ENCODE data around the gene TPTE2.
"Not testable (repeated sequence)": the region's sequence is repeated elsewhere in the genome, so short reads cannot be mapped to it uniquely, and the experiment has no call there.

Gene TPTE2

DNA sequence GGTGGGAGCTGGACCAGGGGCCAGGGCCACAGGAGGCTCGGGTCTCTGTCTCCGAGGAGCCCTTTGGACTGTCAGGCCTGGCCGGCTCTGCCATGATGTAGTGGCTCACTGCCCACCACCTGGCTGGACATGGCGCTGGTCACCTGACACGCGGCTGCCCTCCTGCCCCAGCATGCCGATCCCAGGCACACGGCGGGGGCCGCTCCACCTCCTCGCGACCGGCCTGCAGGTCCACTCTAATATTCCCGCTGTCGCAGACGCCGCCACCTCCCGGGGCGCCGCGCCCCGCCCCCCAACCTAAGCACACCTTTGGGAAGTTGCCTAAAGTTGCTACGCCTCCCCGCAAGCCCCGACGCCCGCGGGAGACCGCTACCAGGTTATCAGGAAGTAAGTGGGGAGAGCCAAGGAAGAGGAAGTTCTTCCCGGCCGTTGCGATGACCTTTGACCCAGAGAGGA lies at the start of gene TPTE2:
Gene TPTE2 (minus strand): TSS at position 406 of the 456 bp plus-strand sequence. CDS start 58,298 bp downstream, outside the sequence.
- peaks cover 36% of the 10 kb centered on the region for H3K9me3 ChIP-seq (ENCODE audit: insufficient read depth, low read depth, low read length)
- H3K36me3 ChIP-seq (ENCODE audit: insufficient read depth, low read depth, low read length); H3K4me1 ChIP-seq (ENCODE audit: insufficient read depth, low read length); H3K27ac ChIP-seq (ENCODE audit: low read length); H3K27me3 ChIP-seq (ENCODE audit: insufficient read depth, low read length); H3K9ac ChIP-seq (ENCODE audit: low read depth, low read length); H3K4me3 ChIP-seq (ENCODE audit: low read length): not testable (repeated sequence)

DNA sequence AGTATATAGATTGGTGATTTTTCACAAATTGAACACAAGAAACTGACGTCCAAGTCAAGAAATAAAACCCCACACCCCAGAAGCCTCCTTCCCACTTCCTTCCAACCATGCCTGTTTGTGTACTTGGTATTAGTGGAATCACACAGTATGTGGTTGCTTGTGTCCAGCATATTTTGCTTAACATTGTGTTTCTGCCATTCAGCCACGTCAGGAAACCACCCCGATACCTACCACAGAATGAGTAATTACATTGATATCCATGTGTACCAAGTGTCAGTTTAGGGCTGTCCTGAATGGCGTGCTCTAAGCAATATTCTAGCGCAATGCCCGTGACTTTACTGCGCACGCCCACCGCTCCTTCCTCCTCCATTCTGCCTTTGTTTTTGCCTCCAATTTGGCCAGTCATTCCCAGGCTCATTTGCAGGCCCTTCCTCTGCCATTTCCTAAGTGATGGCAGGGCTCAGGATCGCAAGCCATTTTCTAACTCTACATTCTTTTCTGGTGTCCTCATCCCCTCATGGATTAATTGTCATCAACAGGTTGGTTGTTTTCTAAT lies 46.3 kb upstream of the TPTE2 start:
- H3K27me3 ChIP-seq (ENCODE audit: insufficient read depth, low read length) = peaks cover 14% of the 10 kb centered on the region
- H3K9ac ChIP-seq (ENCODE audit: low read depth, low read length) = no peak overlapping the region
- H3K27ac ChIP-seq (ENCODE audit: low read length) = no peak overlapping the region
- peaks cover 12% of the 10 kb centered on the region for H3K9me3 ChIP-seq (ENCODE audit: insufficient read depth, low read depth, low read length)
- H3K4me1 ChIP-seq (ENCODE audit: insufficient read depth, low read length) = no peaks in the 10 kb centered on the region
- H3K4me3 ChIP-seq (ENCODE audit: low read length) = no peak overlapping the region
- H3K36me3 ChIP-seq (ENCODE audit: insufficient read depth, low read depth, low read length) = no peaks in the 10 kb centered on the region

DNA sequence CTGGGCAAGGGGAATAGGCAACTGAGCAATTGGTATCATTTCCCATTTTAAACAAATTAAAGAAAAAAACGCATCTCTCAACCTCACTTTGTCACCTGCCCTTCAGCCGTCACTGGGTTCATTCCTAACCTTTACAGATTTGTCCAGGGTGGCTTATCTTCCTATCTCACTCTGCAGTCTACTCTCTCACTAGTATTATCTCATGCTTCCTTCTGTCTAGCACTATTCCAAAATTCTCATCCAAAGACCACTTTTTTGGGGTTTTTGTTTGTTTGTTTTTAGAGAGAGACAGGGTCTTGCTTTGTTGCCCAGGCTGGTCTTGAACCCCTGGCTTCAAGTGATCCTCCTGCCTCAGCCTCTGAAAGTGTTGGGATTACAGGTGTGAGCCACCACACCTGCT lies 45.4 kb upstream of the TPTE2 start:
- Histone ChIP-seq H3K4me1 (ENCODE audit: insufficient read depth, low read length) (no peaks in the 10 kb centered on the region), H3K27me3 (ENCODE audit: insufficient read depth, low read length) (peaks cover 23% of the 10 kb centered on the region), H3K4me3 (ENCODE audit: low read length) (no peak overlapping the region), H3K9ac (ENCODE audit: low read depth, low read length) (no peak overlapping the region), H3K27ac (ENCODE audit: low read length) (no peak overlapping the region), H3K36me3 (ENCODE audit: insufficient read depth, low read depth, low read length) (no peaks in the 10 kb centered on the region), H3K9me3 (ENCODE audit: insufficient read depth, low read depth, low read length) (peaks cover 12% of the 10 kb centered on the region)

DNA sequence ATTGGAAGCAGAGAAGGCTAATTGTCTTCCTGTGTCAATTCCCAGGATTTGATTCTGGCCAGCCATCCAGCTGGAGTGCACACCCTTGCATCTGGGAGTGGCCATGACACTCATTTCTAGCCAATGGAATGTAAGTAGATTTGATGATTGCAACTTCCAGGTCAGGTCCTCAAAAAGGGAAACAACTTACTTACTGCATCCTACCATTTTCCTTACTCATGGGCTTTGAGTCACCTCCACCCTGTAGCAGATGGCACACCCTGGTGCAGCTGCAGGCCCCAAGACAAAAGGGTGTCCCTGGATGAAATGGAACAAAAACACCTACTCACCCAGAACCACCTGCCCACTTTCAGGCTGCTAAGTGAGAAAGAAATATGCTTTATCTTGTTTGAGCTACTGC lies 44.8 kb upstream of the TPTE2 start:
- H3K27ac ChIP-seq (ENCODE audit: low read length) = no peak overlapping the region
- no peaks in the 10 kb centered on the region for H3K36me3 ChIP-seq (ENCODE audit: insufficient read depth, low read depth, low read length)
- no peaks in the 10 kb centered on the region for H3K4me1 ChIP-seq (ENCODE audit: insufficient read depth, low read length)
- peaks cover 29% of the 10 kb centered on the region for H3K27me3 ChIP-seq (ENCODE audit: insufficient read depth, low read length)
- H3K9ac ChIP-seq (ENCODE audit: low read depth, low read length) = no peak overlapping the region
- H3K4me3 ChIP-seq (ENCODE audit: low read length) = no peak overlapping the region
- H3K9me3 ChIP-seq (ENCODE audit: insufficient read depth, low read depth, low read length) = peaks cover 12% of the 10 kb centered on the region

DNA sequence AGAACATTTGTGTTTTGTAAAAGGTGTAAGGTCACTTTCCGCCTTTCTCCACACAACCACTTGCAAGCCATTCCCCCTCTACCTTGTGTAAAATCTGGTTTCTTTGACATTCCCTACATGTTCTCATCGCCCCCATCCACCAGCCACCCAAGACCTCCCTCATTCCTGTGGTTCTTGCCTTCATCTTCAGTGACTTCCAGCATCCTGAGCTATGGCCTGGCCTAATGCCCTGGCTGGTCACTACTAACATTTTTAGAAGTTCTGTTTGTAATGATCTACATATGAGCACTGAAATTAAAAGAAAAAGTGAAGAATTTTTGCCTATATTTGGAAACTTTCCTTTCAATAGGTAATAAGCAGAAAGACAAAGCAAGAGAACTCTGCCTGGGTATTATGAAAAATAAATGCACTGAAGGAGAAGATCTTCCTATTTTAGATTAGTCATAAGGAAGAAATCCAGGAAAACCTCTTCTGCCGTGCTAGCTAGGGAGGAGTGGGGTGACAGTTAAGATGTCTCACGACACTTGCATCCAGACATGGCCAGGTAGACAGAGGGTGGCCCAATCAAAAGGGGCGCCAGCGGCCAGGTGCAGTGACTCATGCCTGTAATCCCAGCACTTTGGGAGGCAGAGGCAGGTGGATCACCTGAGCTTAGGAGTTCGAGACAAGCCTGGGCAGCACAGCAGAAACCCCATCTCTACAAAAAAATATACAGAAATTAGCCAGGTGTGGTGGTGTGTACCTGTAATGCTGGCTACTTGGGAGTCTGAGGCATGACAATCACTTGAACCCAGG lies 44.0 kb upstream of the TPTE2 start:
- Histone ChIP-seq H3K9me3 (ENCODE audit: insufficient read depth, low read depth, low read length) (peaks cover 12% of the 10 kb centered on the region), H3K9ac (ENCODE audit: low read depth, low read length) (no peak overlapping the region), H3K4me3 (ENCODE audit: low read length) (no peak overlapping the region), H3K27ac (ENCODE audit: low read length) (no peak overlapping the region), H3K4me1 (ENCODE audit: insufficient read depth, low read length) (no peaks in the 10 kb centered on the region), H3K36me3 (ENCODE audit: insufficient read depth, low read depth, low read length) (no peaks in the 10 kb centered on the region), H3K27me3 (ENCODE audit: insufficient read depth, low read length) (peaks cover 31% of the 10 kb centered on the region)

DNA sequence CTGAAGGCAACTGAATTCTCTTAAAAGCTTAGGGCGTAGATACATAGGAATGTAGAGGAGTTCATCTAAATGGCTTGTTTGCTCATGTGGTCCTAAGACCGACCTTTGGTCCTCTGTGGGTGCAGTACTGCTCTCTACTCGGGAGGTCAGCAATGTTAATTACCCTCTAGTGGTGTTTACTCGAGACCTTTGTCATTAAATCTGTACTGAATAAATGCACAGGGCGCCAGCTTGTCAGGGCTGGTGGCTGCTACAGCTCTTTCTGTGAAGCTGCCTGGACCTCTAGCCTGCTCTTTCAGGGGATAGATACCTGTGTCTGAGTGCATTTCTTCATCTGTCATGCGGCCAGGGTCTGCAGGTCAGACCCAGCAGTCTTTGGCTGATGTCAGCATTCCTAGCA lies 43.0 kb upstream of the TPTE2 start:
- Histone ChIP-seq H3K9ac (ENCODE audit: low read depth, low read length) (no peak overlapping the region), H3K4me3 (ENCODE audit: low read length) (no peak overlapping the region), H3K36me3 (ENCODE audit: insufficient read depth, low read depth, low read length) (no peaks in the 10 kb centered on the region), H3K4me1 (ENCODE audit: insufficient read depth, low read length) (no peaks in the 10 kb centered on the region), H3K27me3 (ENCODE audit: insufficient read depth, low read length) (peaks cover 31% of the 10 kb centered on the region), H3K9me3 (ENCODE audit: insufficient read depth, low read depth, low read length) (peaks cover 10% of the 10 kb centered on the region), H3K27ac (ENCODE audit: low read length) (no peak overlapping the region)

DNA sequence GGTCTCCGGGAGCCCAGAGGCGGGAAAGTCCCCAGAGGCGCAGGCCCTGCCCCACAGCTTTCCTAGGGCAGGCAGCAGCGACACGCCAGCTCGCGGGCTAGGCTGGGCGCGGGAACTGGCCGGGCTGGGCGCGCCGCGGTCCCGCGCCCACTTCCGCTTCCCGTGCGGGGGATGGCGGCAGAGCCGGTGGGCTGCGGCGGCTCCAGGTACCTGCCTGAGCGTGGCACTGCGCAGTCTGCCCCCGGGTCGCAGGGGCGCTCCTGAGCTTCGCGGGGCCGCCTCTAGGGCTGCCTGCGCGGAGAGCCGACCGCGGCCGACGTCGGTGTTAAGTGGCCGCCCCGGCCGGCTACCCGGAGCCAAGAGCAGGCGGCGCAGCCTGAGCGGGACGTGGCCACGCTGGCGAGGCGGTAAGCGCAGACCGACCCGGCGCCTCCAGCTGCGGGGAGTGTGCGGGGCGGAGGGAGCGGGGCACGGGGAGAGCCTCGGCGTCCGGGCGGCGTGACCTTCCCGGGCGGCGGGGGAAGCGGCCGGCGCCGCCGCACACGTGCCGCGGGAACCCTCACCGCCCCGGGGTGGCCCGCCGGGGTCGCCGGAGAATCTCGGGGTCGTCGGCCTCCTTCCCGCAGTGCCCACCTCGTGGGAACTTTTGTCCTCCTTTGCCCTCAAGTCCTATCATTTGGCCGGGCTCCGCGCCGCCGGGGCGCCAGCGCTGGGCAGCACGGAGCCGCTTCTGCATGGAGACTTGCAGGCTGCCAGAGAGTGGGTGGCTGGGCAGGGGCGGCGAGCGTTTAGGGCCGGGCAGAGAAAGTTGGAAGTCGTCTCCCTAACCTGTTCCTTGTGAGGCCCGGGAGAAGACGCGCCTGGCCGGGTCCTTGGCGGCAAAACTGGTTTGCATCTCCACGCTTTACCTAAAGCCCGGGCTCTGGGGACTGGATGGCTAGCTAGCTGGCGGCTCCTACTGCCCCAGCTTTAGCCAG lies 40.7 kb upstream of the TPTE2 start:
- Histone ChIP-seq H3K27me3 (ENCODE audit: insufficient read depth, low read length) (peaks cover 31% of the 10 kb centered on the region), H3K4me1 (ENCODE audit: insufficient read depth, low read length) (no peaks in the 10 kb centered on the region), H3K27ac (ENCODE audit: low read length) (no peak overlapping the region), H3K9ac (ENCODE audit: low read depth, low read length) (peak overlapping the region; percentile 63; the same call in 1 of the 2 replicates), H3K36me3 (ENCODE audit: insufficient read depth, low read depth, low read length) (no peaks in the 10 kb centered on the region), H3K9me3 (ENCODE audit: insufficient read depth, low read depth, low read length) (peaks cover 8% of the 10 kb centered on the region), H3K4me3 (ENCODE audit: low read length) (peak overlapping the region; percentile 64; the same call in 1 of the 2 replicates)

DNA sequence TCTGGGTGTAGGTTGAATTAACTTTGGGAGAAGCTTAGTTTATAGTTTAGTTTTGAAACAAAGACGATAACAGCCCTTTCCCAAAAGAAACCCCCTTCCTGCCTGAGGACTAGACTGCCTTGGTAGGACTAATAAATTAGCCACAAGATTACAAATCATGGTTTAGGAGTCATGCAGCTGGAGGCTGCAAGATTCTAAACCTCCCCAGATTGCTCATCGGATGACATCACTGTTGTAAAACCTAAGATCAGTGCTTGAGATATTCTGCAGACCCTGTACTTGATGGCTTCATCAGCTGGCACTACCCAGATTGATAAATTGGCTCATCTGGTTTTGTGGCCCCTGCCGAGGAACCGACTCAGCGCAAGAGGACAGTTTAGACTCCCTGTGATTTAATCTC lies 36.2 kb upstream of the TPTE2 start:
- Histone ChIP-seq H3K9me3 (ENCODE audit: insufficient read depth, low read depth, low read length) (no peaks in the 10 kb centered on the region; the same call in 1 of the 2 replicates), H3K27me3 (ENCODE audit: insufficient read depth, low read length) (peaks cover 16% of the 10 kb centered on the region), H3K9ac (ENCODE audit: low read depth, low read length) (no peak overlapping the region), H3K4me1 (ENCODE audit: insufficient read depth, low read length) (no peaks in the 10 kb centered on the region), H3K4me3 (ENCODE audit: low read length) (no peak overlapping the region), H3K36me3 (ENCODE audit: insufficient read depth, low read depth, low read length) (no peaks in the 10 kb centered on the region), H3K27ac (ENCODE audit: low read length) (no peak overlapping the region)

DNA sequence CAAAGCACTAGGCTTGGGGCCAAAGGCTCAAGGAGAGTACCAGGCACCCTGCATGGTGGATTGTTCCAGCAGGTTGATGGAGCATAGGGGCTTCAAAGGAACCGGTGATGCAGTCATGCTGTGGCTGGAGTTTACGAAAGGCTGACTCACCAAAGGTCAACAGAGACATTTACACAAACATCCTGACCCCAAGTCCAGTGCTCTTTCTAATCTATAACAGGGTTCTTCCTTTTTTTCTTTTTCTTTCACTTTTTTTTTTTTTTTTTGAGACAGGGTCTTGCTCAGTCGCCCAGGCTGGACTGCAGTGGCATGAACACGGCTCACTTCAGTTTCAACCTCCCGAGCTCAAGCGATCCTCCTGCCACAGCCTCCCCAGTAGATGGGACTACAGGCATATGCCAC lies 35.6 kb upstream of the TPTE2 start:
- no peak overlapping the region for H3K4me3 ChIP-seq (ENCODE audit: low read length)
- H3K27ac ChIP-seq (ENCODE audit: low read length) = no peak overlapping the region
- H3K9me3 ChIP-seq (ENCODE audit: insufficient read depth, low read depth, low read length) = no peaks in the 10 kb centered on the region; the same call in none of the 2 replicates
- no peaks in the 10 kb centered on the region for H3K4me1 ChIP-seq (ENCODE audit: insufficient read depth, low read length)
- no peaks in the 10 kb centered on the region for H3K36me3 ChIP-seq (ENCODE audit: insufficient read depth, low read depth, low read length)
- no peak overlapping the region for H3K9ac ChIP-seq (ENCODE audit: low read depth, low read length)
- peaks cover 10% of the 10 kb centered on the region for H3K27me3 ChIP-seq (ENCODE audit: insufficient read depth, low read length)

DNA sequence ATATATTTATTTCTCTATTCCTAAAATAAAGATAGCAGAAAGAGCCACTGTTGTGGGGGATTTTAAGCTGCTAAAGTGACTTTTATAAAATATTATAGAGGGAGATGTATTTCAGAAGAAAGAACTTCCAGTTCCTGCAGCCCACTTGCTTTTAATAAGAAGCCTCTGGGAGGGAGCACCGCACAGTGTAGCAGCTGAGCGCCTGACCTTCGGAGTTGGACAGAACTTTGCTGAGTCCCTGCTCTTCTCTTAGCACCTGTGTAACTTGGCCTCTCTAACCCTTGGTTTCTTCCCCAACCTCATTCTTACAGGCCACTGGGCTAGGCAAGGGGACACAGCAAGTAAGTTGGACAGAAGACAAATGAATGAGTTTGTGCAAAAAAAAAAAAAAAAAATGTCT lies 34.8 kb upstream of the TPTE2 start:
- Histone ChIP-seq H3K4me1 (ENCODE audit: insufficient read depth, low read length) (no peaks in the 10 kb centered on the region), H3K9me3 (ENCODE audit: insufficient read depth, low read depth, low read length) (no peaks in the 10 kb centered on the region; the same call in none of the 2 replicates), H3K4me3 (ENCODE audit: low read length) (no peak overlapping the region), H3K9ac (ENCODE audit: low read depth, low read length) (no peak overlapping the region), H3K36me3 (ENCODE audit: insufficient read depth, low read depth, low read length) (no peaks in the 10 kb centered on the region), H3K27ac (ENCODE audit: low read length) (no peak overlapping the region), H3K27me3 (ENCODE audit: insufficient read depth, low read length) (peaks cover 2% of the 10 kb centered on the region)

DNA sequence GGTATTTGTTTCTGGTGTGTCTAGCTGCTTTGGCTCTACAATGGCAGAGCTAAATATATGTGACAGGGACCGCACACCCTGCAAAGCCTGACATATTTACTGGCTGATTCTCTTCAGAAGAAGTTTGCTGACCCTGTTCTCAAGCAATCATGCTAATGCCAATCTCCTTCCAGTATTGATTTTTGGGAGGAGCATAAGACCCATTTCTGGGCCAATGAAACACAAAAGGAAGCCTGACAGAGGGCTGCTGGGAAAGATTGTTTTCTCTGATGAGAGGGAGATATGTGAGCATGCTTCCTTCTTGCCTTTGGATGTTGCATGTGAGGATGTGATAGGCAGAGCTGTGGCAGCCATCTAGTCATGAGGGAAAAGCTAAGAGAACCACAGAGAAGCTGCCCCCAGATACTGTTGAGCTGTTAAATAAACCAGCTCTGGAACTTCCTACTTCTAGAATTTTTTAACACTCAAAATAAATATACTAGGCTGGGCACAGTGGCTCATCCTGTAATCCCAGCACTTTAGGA lies 31.4 kb upstream of the TPTE2 start:
- H3K9me3 ChIP-seq (ENCODE audit: insufficient read depth, low read depth, low read length) = no peaks in the 10 kb centered on the region; the same call in none of the 2 replicates
- no peaks in the 10 kb centered on the region for H3K27me3 ChIP-seq (ENCODE audit: insufficient read depth, low read length)
- H3K4me1 ChIP-seq (ENCODE audit: insufficient read depth, low read length) = no peaks in the 10 kb centered on the region
- no peaks in the 10 kb centered on the region for H3K36me3 ChIP-seq (ENCODE audit: insufficient read depth, low read depth, low read length)
- H3K4me3 ChIP-seq (ENCODE audit: low read length) = no peak overlapping the region
- no peak overlapping the region for H3K9ac ChIP-seq (ENCODE audit: low read depth, low read length)
- no peak overlapping the region for H3K27ac ChIP-seq (ENCODE audit: low read length)
